Breast epithelium (tissue), 4 donors: ENCODE data around the gene OPCML. TPM values are rescaled to one million over a fixed set of nuclear protein-coding genes. Genes with fewer than 3 reads are reported as not detected.

Source experiments
- DNase-seq, 2 donors: peaks; one replicate each; pipeline ENCODE4 v3.0.0-alpha.2; 2019; ENCODE audit warnings: low spot score in 2 of 2
- H3K27ac ChIP-seq, 2 donors: fragments of 200-600 bp; sonication (generic) in 1 of 2; one replicate each; pipeline ENCODE4 v1.5.1; 2016 to 2019; ENCODE audit warnings: mild to moderate bottlenecking in 1 of 2
- H3K27me3 ChIP-seq, 2 donors: fragments of 200-600 bp; sonication (generic) in 1 of 2; one replicate each; pipeline versions ENCODE4 v1.5.1 to v1.6.0; 2017 to 2019; ENCODE audit warnings: control low read depth in 1 of 2, mild to moderate bottlenecking in 1 of 2
- H3K36me3 ChIP-seq: fragments of 200-600 bp; one replicate; pipeline ENCODE4 v1.5.1; 2019
- H3K4me1 ChIP-seq, 2 donors: fragments of 200-600 bp; sonication (generic); one replicate each; pipeline ENCODE4 v1.5.1; 2016 to 2019; ENCODE audit warnings: control low read depth in 1 of 2
- H3K4me3 ChIP-seq, 3 donors: fragments of 200-600 bp; sonication (generic); 1 replicate in 2 of 3; 2 replicates in 1 of 3; pipeline ENCODE4 v1.5.1; 2016 to 2019; ENCODE audit warnings: mild to moderate bottlenecking in 3 of 3, moderate library complexity in 2 of 3
- H3K9me3 ChIP-seq, 2 donors: fragments of 200-600 bp; sonication (generic) in 1 of 2; one replicate each; pipeline ENCODE4 v1.5.1; 2016 to 2019; ENCODE audit warnings: control low read depth in 1 of 2
- POLR2A ChIP-seq: fragments of 450-650 bp; IDR thresholded peaks from one replicate; pipeline ENCODE4 v1.6.1; 2016; ENCODE audit warnings: antibody characterized with exemption, mild to moderate bottlenecking, moderate library complexity
- POLR2AphosphoS5 ChIP-seq, 3 donors: sonication (generic); formaldehyde crosslinking; IDR thresholded peaks; one replicate each; pipeline ENCODE4 v1.6.1; 2017; ENCODE audit warnings: antibody characterized with exemption in 3 of 3
- intact Hi-C: fragments of 100-400 bp; cut with DNase I; formaldehyde crosslinking; loops from one replicate; pipeline ENCODE4 v1.15.1; 2023; ENCODE audit warnings: low total_unique reads
- total RNA-seq, 3 donors: library from RNA; depleted of rRNA; stranded (reverse); fragments of >200 nt; gene quantifications; one replicate each; pipeline ENCODE4 v1.1.0, GENCODE V29; 2016
- TF ChIP-seq, protein P1 (sequence below), 3 donors: fragments of 450-650 bp; IDR thresholded peaks; one replicate each; pipeline ENCODE4 v1.5.1; 2016 to 2017; ENCODE audit warnings: antibody characterized with exemption in 3 of 3, mild to moderate bottlenecking in 3 of 3, moderate library complexity in 3 of 3

Gene OPCML
- total RNA-seq, 3 donors from 2014 or later: not detected

DNA sequence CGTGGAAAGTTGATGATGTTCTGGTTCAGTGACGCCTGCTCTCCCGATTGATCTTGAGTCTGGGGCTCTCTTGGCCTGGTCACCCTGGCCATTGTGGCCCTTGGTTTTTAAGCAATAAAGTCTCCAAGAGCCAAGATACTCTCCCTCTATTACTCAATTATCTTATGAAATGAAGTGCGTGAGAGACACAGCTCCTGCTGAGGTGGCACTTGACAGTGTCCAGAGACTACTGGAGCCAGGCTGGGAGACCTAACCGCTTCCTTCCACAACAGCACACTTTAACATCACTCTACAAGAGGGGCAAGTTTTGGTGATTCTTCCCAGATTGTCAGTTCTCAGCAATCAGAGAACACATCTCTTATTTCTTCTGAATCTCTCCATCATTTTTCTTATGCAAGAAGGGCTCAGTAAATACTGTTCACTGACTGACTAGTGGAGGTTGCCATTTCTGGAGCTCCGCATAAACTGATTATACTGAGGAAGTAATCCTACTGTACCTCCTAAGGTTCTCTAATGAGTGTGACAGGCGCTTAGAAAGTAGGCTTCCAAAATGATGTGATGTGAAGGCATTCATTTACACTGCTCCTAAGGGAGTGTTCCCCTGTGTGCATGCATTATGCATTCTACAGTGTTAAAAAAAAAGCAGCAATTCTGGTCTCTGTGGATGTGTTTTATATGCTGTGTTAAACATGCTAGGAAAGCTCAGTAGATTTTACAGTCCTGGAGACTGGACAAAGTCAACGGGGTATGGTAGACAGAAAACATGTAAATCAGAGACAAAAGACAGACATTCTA is 968.0 kb downstream of the OPCML start:
- no peak overlapping the region for H3K27ac ChIP-seq
- peaks cover 0 to 6% of the 10 kb centered on the region in 2 donors for H3K27me3 ChIP-seq
- no peak overlapping the region for H3K4me3 ChIP-seq
- TF ChIP-seq POLR2AphosphoS5 (IDR thresholded peaks at IDR 0.05) (no peak), POLR2A (no peak)
- TF ChIP-seq, protein P1, sequence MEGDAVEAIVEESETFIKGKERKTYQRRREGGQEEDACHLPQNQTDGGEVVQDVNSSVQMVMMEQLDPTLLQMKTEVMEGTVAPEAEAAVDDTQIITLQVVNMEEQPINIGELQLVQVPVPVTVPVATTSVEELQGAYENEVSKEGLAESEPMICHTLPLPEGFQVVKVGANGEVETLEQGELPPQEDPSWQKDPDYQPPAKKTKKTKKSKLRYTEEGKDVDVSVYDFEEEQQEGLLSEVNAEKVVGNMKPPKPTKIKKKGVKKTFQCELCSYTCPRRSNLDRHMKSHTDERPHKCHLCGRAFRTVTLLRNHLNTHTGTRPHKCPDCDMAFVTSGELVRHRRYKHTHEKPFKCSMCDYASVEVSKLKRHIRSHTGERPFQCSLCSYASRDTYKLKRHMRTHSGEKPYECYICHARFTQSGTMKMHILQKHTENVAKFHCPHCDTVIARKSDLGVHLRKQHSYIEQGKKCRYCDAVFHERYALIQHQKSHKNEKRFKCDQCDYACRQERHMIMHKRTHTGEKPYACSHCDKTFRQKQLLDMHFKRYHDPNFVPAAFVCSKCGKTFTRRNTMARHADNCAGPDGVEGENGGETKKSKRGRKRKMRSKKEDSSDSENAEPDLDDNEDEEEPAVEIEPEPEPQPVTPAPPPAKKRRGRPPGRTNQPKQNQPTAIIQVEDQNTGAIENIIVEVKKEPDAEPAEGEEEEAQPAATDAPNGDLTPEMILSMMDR (IDR thresholded peaks at IDR 0.05): no peak
- H3K4me1 ChIP-seq: no peaks in the 10 kb centered on the region
- no peak for DNase-seq
- intact Hi-C loops: no loop called here
- H3K36me3 ChIP-seq: no peaks in the 10 kb centered on the region
- H3K9me3 ChIP-seq: peaks cover 0 to 6% of the 10 kb centered on the region in 2 donors

DNA sequence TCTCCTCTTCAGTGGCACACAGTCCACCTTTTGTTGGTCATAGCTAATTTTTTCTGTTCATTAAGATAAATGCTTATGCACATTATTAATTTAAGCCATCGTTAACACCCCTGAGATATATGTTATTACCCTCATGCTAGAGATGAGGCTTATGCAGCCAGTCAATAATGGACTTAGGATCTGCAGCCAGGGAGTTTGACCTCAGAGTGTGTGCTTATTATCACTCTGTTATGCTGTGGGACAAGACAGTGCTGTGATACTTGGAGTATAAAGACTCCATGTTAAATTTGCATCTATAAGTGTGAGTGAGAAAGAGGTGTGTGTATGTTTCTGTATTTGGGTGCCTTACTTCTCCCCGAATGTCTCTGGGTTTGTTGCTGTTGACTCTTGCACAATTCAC is 969.3 kb downstream of the OPCML start:
- H3K4me1 ChIP-seq: no peaks in the 10 kb centered on the region
- H3K9me3 ChIP-seq: no peaks in the 10 kb centered on the region
- H3K36me3 ChIP-seq: no peaks in the 10 kb centered on the region
- no peak overlapping the region for H3K4me3 ChIP-seq
- no peak for DNase-seq
- peaks cover 0 to 6% of the 10 kb centered on the region in 2 donors for H3K27me3 ChIP-seq
- intact Hi-C loops: no loop called here
- TF ChIP-seq POLR2A (no peak), POLR2AphosphoS5 (IDR thresholded peaks at IDR 0.05) (no peak)
- TF ChIP-seq, protein P1 (IDR thresholded peaks at IDR 0.05): no peak
- H3K27ac ChIP-seq: no peak overlapping the region

DNA sequence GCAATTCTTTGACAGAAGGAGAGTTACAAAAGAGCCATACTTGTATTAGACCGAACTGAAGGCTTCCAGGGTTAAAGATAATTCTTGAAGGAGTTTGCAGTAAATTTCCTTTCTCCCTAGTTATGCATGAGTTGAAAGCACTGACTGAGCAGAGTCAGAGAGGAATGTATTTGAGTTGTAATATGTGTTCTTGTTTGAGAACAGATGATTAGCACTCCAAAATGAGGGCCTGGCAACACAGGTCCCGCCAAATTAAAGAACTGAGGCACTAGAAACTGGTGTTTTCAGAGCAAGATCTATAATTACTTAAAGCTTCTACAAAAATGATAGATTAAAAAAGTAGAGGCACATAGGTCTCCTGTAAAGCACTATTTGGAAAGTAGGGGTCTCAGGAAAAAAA is 970.4 kb downstream of the OPCML start:
- intact Hi-C loops: no loop called here
- H3K4me1 ChIP-seq: no peaks in the 10 kb centered on the region
- no peak for TF ChIP-seq POLR2AphosphoS5 (IDR thresholded peaks at IDR 0.05)
- no peak for TF ChIP-seq POLR2A
- TF ChIP-seq, protein P1 (IDR thresholded peaks at IDR 0.05): no peak
- H3K27me3 ChIP-seq: peaks cover 0 to 6% of the 10 kb centered on the region in 2 donors
- no peak overlapping the region for H3K27ac ChIP-seq
- no peaks in the 10 kb centered on the region for H3K9me3 ChIP-seq
- H3K36me3 ChIP-seq: no peaks in the 10 kb centered on the region
- DNase-seq: no peak
- H3K4me3 ChIP-seq: no peak overlapping the region

DNA sequence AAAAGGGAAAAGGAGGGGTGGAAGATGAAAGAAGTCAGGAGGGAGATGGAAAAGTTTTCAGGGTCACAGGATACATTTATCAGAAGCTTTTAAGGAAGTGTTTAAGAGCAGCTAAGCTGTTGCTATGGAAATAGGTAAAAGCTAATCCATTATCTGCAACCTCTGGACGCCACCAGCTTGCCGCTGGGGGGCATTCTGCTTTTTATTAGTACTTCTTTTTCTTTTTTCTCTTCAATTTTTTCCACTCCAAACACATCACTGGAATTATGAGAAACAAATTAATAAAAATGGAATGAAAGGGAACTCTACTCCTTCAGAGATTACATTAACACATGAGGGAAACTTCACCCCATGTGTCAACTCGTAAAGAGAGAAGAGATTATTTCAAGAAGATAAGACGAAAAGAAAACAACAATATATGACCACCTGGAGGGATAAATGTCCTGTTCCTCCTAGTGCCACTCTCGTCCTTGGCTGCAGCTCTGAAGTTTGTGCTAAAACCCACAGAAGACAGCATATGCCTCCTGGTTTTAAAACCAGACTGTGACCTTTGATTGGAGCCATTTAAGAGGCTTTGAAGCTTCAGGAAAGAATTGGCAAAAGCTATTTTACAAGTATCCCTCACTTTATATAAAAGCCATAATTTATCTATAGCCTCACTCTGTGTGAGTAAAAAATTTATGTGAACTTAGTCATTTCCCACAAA is 972.8 kb downstream of the OPCML start:
- Histone ChIP-seq H3K4me1 (no peaks in the 10 kb centered on the region), H3K9me3 (no peaks in the 10 kb centered on the region), H3K27me3 (peaks cover 0 to 4% of the 10 kb centered on the region in 2 donors), H3K4me3 (no peak overlapping the region), H3K27ac (no peak overlapping the region), H3K36me3 (no peaks in the 10 kb centered on the region)
- DNase-seq: no peak
- TF ChIP-seq POLR2A (no peak), POLR2AphosphoS5 (IDR thresholded peaks at IDR 0.05) (no peak)
- TF ChIP-seq, protein P1 (IDR thresholded peaks at IDR 0.05): no peak
- intact Hi-C loops: loop anchor here (5.0 kb wide), 1 partner anchor 638 kb away; no protein-coding TSS in a partner anchor

DNA sequence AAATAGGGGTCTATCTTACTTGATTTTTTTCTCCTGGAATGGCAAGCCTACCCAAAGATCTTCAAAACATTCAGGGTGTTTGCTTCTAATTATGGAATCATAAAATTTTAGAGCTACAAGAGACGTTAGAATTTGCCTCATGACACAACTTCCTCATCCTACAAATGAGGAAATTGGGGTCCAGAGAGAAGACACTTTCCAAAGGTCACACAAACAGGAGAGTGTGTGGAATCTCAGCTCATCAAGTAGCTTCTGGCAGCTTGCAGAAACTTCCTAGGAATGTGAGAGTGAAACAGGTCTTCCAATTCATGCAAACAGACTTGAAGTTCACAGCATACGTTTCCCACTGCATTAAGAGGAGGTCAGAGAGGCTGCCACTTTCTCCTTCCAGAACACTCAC is 976.0 kb downstream of the OPCML start:
- peaks cover 0 to 8% of the 10 kb centered on the region in 2 donors for H3K9me3 ChIP-seq
- no peak for TF ChIP-seq POLR2A
- TF ChIP-seq, protein P1 (IDR thresholded peaks at IDR 0.05): no peak
- no peak for TF ChIP-seq POLR2AphosphoS5 (IDR thresholded peaks at IDR 0.05)
- intact Hi-C loops: loop anchor here (5.0 kb wide), 1 partner anchor 641 kb away; no protein-coding TSS in a partner anchor
- DNase-seq: no peak
- H3K4me3 ChIP-seq: no peak overlapping the region
- H3K4me1 ChIP-seq: no peaks in the 10 kb centered on the region
- H3K27ac ChIP-seq: no peak overlapping the region
- no peaks in the 10 kb centered on the region for H3K27me3 ChIP-seq
- H3K36me3 ChIP-seq: no peaks in the 10 kb centered on the region
